A549 treated with CORT108297 at 1 μM for 4 hours (cell line): Measurements from ENCODE around the gene LCE1C. TPM values are rescaled to one million over a fixed set of nuclear protein-coding genes. Genes with fewer than 3 reads are reported as not detected.

Experiments used
- total RNA-seq: library from RNA; stranded (reverse); fragments of 200-300 nt; extraction: Qiagen RNA extraction; gene quantifications from 5 replicates; pipeline ENCODE4 v1.2.3, GENCODE V29; 2022

LCE1C gene
- not detected in 5 replicates for total RNA-seq

GRCh38 chr1:152806576-152806975 lies at the start of gene LCE1C:
LCE1C (minus strand) TSS chr1:152806651; CDS start chr1:152805478, 1,173 bp downstream.

GRCh38 chr1:152842556-152842955 lies 36.1 kb upstream of the LCE1C start, which contains the start of gene LCE6A:
LCE6A (plus strand) TSS chr1:152842856; CDS start chr1:152843521, 665 bp downstream.

DNA sequence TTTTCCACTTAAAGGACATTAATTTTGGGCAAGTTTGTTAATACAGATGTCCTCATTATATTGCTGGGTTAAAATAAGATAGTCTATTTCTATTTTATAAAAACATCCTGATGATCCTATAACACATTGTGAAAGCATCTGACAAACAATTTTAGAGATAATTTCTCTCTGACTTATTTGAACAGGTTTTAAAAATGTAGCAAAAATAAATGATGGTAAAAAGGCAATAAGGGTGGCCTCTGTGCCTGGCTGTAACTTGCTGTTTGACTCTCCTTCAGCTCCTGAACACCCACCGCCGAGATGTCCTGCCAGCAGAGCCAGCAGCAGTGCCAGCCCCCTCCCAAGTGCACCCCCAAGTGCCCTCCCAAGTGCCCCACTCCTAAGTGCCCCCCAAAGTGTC lies 20.7 kb upstream of the LCE1C start, which contains the start of gene LCE1A:
Gene LCE1A (plus strand): TSS at position 301 of the 400 bp plus-strand sequence. CDS start 0 bp downstream, at position 301.

DNA sequence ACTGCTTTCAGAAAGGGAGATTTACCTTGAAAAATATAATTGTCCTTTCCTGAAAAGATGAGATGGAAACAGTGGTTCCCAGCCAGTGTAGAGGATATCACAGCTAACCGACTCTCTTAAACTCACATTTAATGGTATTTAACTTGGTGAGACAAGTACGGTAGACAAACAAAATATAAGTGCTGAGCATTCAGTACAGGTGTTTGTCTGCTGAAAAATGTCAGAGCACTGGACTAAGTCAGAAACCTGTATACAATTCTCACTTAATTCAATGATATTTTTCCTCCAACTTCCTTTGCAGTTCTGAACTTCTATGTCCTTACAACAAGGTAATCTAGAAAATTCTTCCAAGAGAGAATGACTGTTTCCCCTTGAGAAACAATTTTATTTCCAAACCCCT lies 5.2 kb upstream of the LCE1C start, which contains the start of gene LCE1B:
Gene LCE1B (plus strand): TSS at position 301 of the 400 bp plus-strand sequence. CDS start 476 bp downstream, outside the sequence.

GRCh38 chr1:152796421-152796820 lies 10.0 kb downstream of the LCE1C start, which contains the start of gene LCE1D:
LCE1D (plus strand) TSS chr1:152796721; CDS start chr1:152797795, 1,074 bp downstream.

DNA sequence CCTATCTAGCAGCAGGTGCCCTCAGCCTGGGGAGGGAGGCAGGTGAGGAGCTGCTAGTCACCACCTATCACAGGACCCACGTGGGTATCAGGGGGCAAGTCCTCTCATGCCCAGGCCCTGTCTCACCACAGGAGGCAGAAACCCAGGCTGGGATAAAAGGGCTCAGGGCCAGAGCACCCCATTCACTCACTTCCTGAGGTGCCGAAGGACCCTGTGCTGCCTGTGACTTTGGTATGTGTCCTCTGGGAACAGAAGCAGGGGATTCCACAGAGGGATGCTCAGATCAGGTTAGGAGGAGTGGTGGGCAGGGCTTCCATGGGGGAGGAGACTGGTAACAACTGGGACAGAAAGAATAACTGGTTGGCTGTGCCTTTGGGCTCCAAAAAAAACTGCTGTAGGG lies 20.4 kb downstream of the LCE1C start, which contains the start of gene LCE1E:
Gene LCE1E (plus strand): TSS at position 181 of the 400 bp plus-strand sequence. CDS start 1,043 bp downstream, outside the sequence.

DNA sequence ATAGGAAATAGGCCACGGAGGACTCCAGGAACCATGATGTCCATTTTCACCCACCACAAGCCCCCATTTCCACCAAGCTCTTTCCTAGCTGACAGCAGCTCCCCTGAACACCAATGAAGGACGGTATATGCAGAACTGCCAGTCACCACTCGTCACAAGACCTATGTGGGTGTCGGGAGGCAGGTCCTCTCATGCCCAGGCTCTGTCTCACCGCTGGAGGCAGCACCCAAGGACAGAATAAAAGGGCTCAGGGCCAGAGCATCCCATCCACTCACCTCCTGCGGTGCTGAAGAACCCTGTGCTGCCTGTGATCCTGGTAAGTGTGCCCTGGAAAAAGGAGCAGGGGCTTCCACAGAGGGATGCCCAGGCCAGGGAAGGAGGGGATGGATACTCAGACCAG lies 31.6 kb downstream of the LCE1C start, which contains the start of gene LCE1F:
Gene LCE1F (plus strand): TSS at position 266 of the 400 bp plus-strand sequence. CDS start 1,232 bp downstream, outside the sequence.

GRCh38 chr1:152757747-152758146 lies 48.7 kb downstream of the LCE1C start, which contains the start of gene KPRP:
KPRP (plus strand) TSS chr1:152758025; CDS start chr1:152759589, 1,564 bp downstream.

Other genes starting within 250 kb of the LCE1C start
- 0.16 to 0.17 TPM in 2 of 5 replicates, not detected in the others for gene LCE3E, start 239.9 kb downstream of the LCE1C start, total RNA-seq
- gene LCE3D, start 226.1 kb downstream of the LCE1C start, total RNA-seq: 0.44 to 1.3 TPM (median 0.64 TPM) in 5 replicates
- not detected in 5 replicates for gene LCE3C, start 206.4 kb downstream of the LCE1C start, total RNA-seq
- gene LCE3B, start 192.8 kb downstream of the LCE1C start, total RNA-seq: not detected in 5 replicates
- gene LCE3A, start 183.5 kb downstream of the LCE1C start, total RNA-seq: not detected in 5 replicates
- gene LCE2D, start 143.3 kb downstream of the LCE1C start, total RNA-seq: not detected in 5 replicates
- not detected in 5 replicates for gene LCE2C, start 131.4 kb downstream of the LCE1C start, total RNA-seq
- not detected in 5 replicates for gene LCE2B, start 120.5 kb downstream of the LCE1C start, total RNA-seq
- gene LCE2A, start 108.3 kb downstream of the LCE1C start, total RNA-seq: not detected in 5 replicates
- gene LCE4A, start 98.5 kb downstream of the LCE1C start, total RNA-seq: not detected in 5 replicates
- not detected in 5 replicates for gene KPRP, start 48.6 kb downstream of the LCE1C start, total RNA-seq
- not detected in 5 replicates for gene LCE1F, start 31.5 kb downstream of the LCE1C start, total RNA-seq
- gene LCE1E, start 20.4 kb downstream of the LCE1C start, total RNA-seq: 0.31 TPM in 1 of 5 replicates, not detected in the others
- not detected in 5 replicates for gene LCE1D, start 9.9 kb downstream of the LCE1C start, total RNA-seq
- 0.07 TPM in 1 of 5 replicates, not detected in the others for gene LCE1B, start 5.3 kb upstream of the LCE1C start, total RNA-seq
- not detected in 5 replicates for gene LCE1A, start 20.8 kb upstream of the LCE1C start, total RNA-seq
- gene LCE6A, start 36.2 kb upstream of the LCE1C start, total RNA-seq: not detected in 5 replicates
- gene LCE7A, start 53.3 kb upstream of the LCE1C start, total RNA-seq: not detected in 5 replicates
- not detected in 5 replicates for gene SMCP, start 71.7 kb upstream of the LCE1C start, total RNA-seq
- gene IVL, start 101.9 kb upstream of the LCE1C start, total RNA-seq: 0.03 to 0.06 TPM in 2 of 5 replicates, not detected in the others
- not detected in 5 replicates for gene SPRR5, start 140.6 kb upstream of the LCE1C start, total RNA-seq
- not detected in 5 replicates for gene SPRR4, start 164.0 kb upstream of the LCE1C start, total RNA-seq
- gene SPRR1A, start 177.4 kb upstream of the LCE1C start, total RNA-seq: not detected in 5 replicates
- not detected in 5 replicates for gene SPRR3, start 195.1 kb upstream of the LCE1C start, total RNA-seq
- not detected in 5 replicates for gene SPRR1B, start 224.6 kb upstream of the LCE1C start, total RNA-seq
- gene SPRR2D, start 234.5 kb upstream of the LCE1C start, total RNA-seq: 0.21 TPM in 1 of 5 replicates, not detected in the others